ENCODE measurements around the gene CARD10. TPM values are rescaled to one million over a fixed set of nuclear protein-coding genes. Genes with fewer than 3 reads are reported as not detected.

The CARD10 gene
- total and polyA plus RNA-seq, 2 of the 13 experiments (the other 11 are each of a cell fraction or from before 2014, with no cell fraction given) = 35.2 to 55.8 TPM

GRCh38 chr22:37538590-37539357 lies 19.6 kb upstream of the CARD10 start (continued):
- TF ChIP-seq ZNF609 (CRISPR knock-in tag; IDR thresholded peaks at IDR 0.05; ENCODE audit: borderline replicate concordance) = peak; percentile 39; the same call in 1 of the 2 replicates
- peak; percentile 58; the same call in 1 of the 2 replicates for TF ChIP-seq ZNF331 (CRISPR knock-in tag; IDR thresholded peaks at IDR 0.05)
- no peak for TF ChIP-seq SKI (IDR thresholded peaks at IDR 0.05; ENCODE audit: partially characterized antibody)
- TF ChIP-seq ZFP90 (CRISPR knock-in tag; IDR thresholded peaks at IDR 0.05; ENCODE audit: borderline replicate concordance) = 0 out of 2 replicates have a peak, but pooled peaks have one; percentile 39
- no peak for TF ChIP-seq TARDBP (CRISPR knock-in tag; IDR thresholded peaks at IDR 0.05)
- peak; percentile 90; the same call in 1 of the 2 replicates for TF ChIP-seq ZNF788 (CRISPR knock-in tag; IDR thresholded peaks at IDR 0.05; ENCODE audit: borderline replicate concordance)
- TF ChIP-seq MLXIP (CRISPR knock-in tag; IDR thresholded peaks at IDR 0.05; ENCODE audit: borderline replicate concordance) = no peak
- no peak for TF ChIP-seq FOSL1 (CRISPR knock-in tag; IDR thresholded peaks at IDR 0.05; ENCODE audit: borderline replicate concordance)
- no peak for TF ChIP-seq CENPBD1 (CRISPR knock-in tag; IDR thresholded peaks at IDR 0.05; ENCODE audit: borderline replicate concordance, low read depth)
- no peak for TF ChIP-seq ZNF564 (CRISPR knock-in tag; IDR thresholded peaks at IDR 0.05)
- TF ChIP-seq ARNT (IDR thresholded peaks at IDR 0.05) = no peak
- no peak for TF ChIP-seq ZNF275 (CRISPR knock-in tag; IDR thresholded peaks at IDR 0.05; ENCODE audit: borderline replicate concordance)
- TF ChIP-seq ZSCAN31 (CRISPR knock-in tag; IDR thresholded peaks at IDR 0.05; ENCODE audit: low read depth) = peak; percentile 85
- no peak for TF ChIP-seq HNF4G (IDR thresholded peaks at IDR 0.05; ENCODE audit: borderline replicate concordance, low read depth, low read length)
- TF ChIP-seq HNF4G (CRISPR knock-in tag; IDR thresholded peaks at IDR 0.05; ENCODE audit: borderline replicate concordance, low read depth) = no peak
- no peak for TF ChIP-seq FOXC1 (CRISPR knock-in tag; IDR thresholded peaks at IDR 0.05; ENCODE audit: borderline replicate concordance)
- TF ChIP-seq POLR2AphosphoS2 (IDR thresholded peaks at IDR 0.05; ENCODE audit: low read depth, low read length) = no peak
- no peak for TF ChIP-seq ZNF496 (CRISPR knock-in tag; IDR thresholded peaks at IDR 0.05; ENCODE audit: insufficient replicate concordance)
- TF ChIP-seq MED1 (CRISPR knock-in tag; IDR thresholded peaks at IDR 0.05) = peak; percentile 62; the same call in 1 of the 2 replicates

Data from HepG2 (cell line).